GM19240 (cell line): ENCODE measurements around the gene NRBF2.
"Not testable (repeated sequence)": the region's sequence is repeated elsewhere in the genome, so short reads cannot be mapped to it uniquely, and the experiment has no call there.

Experiments
- DNase-seq: peaks from one replicate; pipeline ENCODE4 v3.0.0; 2011; ENCODE audit warnings: low spot score; ENCODE audit not compliant: insufficient read length

Gene NRBF2

GRCh38 chr10:63133056-63133820 lies at the start of gene NRBF2:
Gene NRBF2, plus strand, starts transcription at chr10:63133328. Its CDS starts 143 bp downstream, at chr10:63133471.
- DNase-seq: peak; percentile 67

- not testable (repeated sequence) for DNase-seq
Measured at GRCh38 chr10:63083406-63083805, 49.7 kb upstream of the NRBF2 start.

- DNase-seq: no peak
Measured at GRCh38 chr10:63083904-63084689, 49.0 kb upstream of the NRBF2 start.

DNA sequence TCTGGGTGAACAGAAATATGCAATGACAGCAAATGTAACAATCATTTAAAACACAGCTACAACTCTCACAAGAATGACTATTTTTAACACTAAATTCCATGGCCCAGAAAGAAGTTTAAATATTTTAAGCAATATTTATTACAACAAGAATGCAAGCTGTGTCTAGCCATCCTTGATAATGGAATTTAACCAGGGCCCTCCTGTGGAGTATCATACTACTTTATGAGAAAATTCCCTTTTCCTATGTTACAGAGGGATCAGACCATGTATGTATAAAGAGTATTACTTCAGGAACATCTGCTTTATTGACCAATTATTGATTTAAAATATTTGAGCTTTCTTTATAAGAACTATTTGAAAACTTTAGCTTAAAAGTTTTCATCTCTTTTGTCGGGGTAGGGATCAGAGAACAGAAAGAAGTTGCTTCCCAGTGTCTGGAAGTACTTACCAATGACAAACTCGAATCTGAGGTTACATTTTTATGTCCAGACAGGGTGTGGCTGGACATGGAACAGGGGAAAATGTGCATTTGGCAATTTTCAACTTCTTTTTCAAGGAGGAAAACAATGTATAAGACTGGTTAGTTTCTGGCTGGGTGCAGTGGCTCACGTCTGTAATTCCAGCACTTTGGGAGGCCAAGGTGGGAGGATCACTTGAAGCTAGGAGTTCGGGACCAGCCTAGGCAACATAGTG lies 48.3 kb upstream of the NRBF2 start:
- DNase-seq: no peak

DNA sequence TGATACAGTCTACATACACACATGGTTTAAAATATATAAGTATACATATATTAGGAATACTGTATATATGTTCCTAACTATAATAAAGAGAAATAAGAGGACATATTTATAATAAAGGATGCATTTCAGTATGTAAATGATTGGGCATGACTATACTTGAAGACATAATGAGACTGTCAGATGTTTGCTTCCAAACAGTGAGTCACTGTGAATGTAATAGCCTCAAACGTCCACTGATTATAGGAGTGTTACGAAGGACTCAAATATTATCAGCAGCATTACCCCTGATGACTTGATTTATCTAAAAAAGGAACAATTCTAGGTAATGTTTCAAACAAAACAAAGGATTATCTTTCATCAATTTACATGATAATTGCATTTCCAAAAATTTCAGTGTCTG lies 39.9 kb upstream of the NRBF2 start:
- no peak for DNase-seq

DNA sequence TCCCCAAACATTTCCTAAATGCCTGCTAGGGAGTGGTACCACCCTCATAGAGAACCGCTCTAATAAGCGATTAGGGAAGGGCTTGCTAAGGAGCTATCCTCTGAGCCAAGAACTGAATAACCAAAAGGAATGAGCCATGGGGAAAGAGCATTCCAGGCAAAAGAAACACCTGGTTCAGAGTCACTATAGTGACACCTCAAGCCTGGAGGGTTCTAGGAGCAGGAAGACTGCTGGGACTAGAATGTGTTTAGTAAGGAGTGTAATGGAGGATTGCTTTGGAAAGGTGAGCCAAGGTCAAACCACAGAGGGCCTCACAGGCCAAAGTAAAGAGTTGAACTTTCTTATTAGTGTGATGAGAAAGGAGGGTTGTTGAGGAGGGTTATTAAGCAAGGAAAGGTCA lies 38.7 kb upstream of the NRBF2 start:
- DNase-seq: no peak

GRCh38 chr10:63094881-63095280 lies 38.2 kb upstream of the NRBF2 start:
- DNase-seq: no peak

DNA sequence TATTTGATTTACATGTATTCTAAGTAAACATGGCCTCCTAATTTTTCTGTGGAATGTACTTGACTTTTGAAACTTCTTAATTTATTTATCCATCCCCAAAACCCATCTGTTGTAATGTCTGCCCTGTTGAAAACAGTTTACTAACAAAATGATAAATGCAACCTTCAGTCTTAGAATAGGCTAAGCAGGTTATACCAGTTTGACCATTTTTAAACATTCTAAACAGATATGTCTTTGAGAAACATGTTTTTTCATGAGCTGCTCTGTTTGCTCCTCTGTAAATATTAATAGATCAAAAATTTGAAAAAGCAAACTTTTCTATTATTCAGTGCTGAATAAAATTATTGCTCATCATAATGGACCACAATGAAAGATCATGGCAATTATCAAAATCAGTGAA lies 33.4 kb upstream of the NRBF2 start:
- no peak for DNase-seq

DNA sequence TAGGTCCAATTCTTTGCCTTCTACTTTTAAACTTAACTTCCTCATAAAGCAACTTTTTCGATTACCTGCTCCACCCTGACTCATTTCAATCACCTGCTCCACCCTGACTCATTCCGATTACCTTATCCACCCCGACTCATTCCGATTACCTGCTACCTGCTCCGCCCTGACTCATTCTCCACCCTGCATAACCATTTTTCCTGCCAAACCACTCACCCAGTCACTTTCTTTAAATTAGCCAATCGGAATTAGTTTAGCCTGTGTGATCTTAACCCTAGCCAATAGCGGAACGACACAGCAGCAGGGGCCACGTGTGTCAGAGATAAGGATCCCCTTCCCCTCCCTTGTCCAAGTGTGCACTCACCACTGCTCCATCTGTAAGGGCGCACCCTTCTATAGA lies 32.0 kb upstream of the NRBF2 start:
- DNase-seq: not testable (repeated sequence)

DNA sequence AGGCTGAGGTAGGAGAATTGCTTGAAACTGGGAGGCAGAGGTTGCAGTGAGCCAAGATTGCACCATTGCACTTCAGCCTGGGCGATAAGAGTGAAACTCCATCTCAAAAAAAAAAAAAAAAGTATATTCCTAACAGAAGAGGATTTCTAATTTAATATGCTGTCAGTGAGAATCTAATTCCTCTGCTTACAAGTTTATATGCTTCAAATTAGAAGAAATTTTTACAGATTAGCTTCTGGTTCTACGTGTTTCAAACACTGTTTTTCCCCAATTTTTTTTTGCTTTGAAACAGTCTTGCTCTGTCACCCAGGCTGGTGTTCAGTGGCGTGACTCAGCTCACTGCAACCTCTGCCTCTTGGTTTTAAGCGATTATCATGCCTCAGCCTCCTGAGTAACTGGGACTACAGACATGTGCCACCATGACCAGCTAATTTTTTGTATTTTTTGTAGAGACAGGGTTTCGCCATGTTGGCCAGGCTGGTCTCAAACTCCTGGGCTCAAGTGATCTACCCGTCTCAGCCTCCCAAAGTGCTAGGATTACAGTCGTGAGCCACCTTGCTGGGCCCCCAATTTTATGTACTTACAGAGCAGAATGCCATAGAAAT lies 30.7 kb upstream of the NRBF2 start:
- not testable (repeated sequence) for DNase-seq

- DNase-seq: not testable (repeated sequence)
Measured at GRCh38 chr10:63103178-63103577, 29.9 kb upstream of the NRBF2 start.

- DNase-seq: no peak
Measured at GRCh38 chr10:63103971-63104409, 29.1 kb upstream of the NRBF2 start.

DNA sequence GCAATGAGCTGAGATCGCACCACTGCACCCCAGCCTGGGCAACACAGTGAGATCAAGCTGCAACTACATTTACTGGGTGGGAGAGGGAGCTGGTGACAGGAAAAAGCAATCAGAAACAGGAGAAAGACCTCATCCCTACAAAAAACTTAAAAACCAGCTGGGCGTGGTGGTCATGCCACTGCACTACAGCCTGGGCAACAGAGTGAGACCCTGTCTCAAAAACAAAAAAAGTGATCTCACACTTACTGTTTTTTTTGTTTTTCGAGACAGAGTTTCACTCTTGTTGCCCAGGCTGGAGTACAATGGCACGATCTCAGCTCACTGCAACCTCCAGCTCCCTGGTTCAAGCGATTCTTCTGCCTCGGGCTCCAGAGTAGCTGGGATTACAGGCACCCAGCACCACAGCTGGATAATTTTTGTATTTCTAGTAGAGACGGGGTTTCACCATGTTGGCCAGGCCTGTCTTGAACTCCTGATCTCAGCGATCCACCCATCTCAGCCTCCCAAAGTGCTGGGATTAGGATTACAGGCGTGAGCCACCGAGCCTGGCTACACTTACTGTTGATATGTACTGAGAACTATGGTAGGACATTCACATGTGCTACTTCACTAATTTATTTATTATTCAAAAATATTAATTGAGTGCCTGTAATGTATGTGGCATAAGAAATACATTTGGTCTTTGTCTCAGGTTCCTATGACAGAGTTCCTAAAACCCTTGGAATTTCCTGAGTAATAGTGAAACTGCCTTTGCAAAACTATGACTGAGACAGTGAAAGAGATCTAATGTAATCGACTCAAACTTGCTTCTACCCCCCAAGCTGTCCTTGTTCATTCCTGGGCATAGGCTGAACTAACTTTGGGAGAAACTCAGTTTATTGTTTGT lies 27.7 kb upstream of the NRBF2 start:
- DNase-seq: no peak

DNA sequence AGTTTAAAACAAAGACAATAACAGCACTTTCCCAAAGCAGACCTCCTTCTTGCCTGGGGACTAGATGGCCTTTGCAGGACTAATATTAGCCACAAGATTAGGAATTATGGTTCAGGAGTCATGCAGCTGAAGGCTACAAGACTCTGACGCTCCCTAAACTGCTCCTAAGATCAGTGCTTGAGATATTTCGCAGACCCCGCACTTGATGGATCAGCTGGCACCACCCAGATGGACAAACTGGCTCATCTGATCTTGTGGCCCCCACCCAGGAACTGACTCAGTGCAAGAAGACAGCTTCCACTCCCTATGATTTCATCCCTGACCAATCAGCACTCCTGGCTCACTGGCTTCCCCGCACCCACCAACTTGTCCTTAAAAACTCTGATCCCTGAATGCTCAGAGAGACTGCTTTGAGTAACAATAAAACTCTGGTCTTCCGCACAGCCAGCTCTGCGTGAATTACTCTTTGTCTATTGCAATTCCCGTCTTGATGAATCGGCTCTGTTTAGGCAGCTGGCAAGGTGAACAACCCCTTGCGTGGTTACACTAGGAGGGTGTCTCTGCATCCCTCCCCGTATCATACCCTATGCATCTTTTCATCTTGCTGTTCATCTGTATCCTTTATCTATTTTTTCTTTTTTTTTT lies 26.9 kb upstream of the NRBF2 start:
- no peak for DNase-seq

- no peak for DNase-seq
Measured at GRCh38 chr10:63107943-63108437, 25.1 kb upstream of the NRBF2 start.

DNA sequence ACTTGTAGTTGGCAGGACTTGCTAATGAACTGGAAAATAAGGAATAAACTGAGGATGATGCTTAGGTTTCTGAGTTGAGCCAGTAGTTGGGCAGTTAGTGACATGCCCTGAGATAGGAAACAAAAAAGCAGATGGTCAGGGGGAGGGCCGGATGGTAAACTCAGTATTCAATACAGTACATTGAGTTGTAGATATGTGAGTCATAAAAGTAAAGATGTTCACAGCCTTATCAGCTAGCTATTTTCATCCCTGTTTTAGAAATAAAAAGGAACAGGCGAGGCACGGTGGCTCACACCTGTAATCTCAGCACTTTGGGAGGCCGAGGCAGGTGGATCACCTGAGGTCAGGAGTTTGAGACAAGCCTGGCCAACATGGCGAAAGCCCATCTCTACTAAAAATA lies 22.2 kb upstream of the NRBF2 start:
- no peak for DNase-seq

DNA sequence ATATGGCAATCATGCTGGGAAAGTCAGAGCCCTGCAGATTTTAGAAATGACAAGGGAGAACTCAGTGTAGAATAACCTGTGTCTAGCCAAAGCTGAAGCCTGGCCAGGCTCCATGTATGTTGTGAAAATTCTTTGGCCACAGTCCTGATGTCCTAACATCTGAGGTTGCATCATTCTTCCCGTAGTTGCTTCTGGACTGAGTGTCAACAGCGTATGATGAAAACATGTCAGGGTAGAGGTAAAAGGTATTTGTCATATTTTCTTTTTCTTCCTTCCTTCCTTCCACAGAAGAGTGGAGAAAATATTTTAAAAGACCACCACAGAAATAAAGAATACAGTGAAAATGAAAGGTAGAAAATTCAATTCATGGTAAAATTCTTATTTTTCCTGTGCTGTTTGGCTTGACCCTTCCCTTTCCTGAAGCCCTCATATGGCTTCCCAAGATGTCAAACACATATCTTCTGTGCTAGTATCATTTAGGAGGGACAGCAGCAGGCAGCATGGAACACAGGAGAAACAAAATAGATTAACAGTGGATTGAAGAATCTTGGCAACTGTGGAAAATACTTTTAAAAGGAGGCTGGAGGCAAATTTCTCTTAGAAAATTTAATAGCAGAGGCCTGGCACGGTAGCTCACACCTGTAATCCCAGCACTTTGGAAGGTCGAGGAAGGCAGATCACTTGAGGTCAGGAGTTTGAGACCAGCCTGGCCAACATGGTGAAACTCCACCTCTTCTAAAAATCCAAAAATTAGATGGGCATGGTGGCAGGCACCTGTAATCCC lies 18.9 kb upstream of the NRBF2 start:
- DNase-seq: no peak

DNA sequence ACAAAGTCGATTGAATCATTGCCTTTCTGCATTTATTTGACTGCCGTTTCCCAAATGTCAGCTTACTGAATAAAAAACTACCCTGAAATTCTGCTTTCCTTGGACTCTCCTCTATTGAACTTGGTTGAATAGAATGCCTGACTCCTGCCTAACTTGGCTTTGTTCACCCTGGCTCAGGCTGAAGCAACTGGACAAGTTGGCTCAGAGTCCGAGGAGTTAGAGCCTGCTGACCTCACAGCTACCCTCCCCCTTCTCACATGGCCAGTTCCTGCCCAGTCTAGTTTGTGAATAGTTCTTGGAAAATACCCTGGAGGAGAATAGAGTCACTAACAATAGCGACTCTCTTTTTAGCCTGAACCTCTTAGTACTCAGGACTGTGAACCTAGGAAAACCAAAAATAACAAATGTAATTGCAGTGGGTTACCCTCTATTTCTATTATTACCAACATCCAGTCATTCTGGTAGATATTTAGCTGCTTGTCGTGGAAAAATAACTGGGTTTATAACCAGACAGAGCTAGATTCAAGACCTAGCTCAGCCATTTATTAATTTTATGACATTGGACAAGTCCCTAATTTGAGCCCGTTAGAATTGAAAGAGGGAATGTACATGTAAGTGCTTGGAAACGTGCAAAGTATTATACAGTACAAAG lies 17.3 kb upstream of the NRBF2 start:
- no peak for DNase-seq
